ENCODE results near the gene ATE1. TPM values are rescaled to one million over a fixed set of nuclear protein-coding genes. Genes with fewer than 3 reads are reported as not detected.

Gene ATE1
- total RNA-seq, 1 experiment from 2014 or later: 39.2 TPM

DNA sequence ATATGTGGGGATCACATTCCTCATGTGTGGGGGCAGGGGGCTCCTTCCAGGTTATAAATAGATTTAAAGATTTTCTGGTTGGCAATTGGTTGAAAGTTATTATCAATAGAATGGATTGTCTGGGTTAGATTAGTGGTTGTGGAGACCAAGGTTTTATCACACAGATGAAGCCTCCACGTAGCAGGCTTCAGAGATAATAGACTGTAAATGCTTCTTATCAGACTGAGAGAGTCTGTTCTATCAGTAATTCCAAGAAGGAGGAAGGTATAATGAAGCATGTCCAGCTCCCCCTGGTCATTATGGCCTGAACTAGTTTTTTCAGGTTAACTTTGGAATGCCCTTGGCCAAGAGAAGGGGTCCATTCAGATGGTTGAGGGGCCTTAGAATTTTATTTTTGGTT lies 211.9 kb downstream of the ATE1 start (continued):
- TF ChIP-seq SP1 (IDR thresholded peaks at IDR 0.05; ENCODE audit: low read depth) (no peak), EZH2phosphoT487 (IDR thresholded peaks at IDR 0.05; ENCODE audit: borderline replicate concordance) (no peak), CBX3 (IDR thresholded peaks at IDR 0.05; ENCODE audit: low read depth) (no peak), RAD21 (IDR thresholded peaks at IDR 0.05; ENCODE audit: low read depth) (no peak), TCF7L2 (IDR thresholded peaks at IDR 0.05; ENCODE audit: borderline replicate concordance, extremely low read depth, insufficient read depth, insufficient read length) (no peak), POLR2A (IDR thresholded peaks at IDR 0.05; ENCODE audit: borderline replicate concordance, extremely low read depth, insufficient read depth, insufficient read length) (no peak)
- TF ChIP-seq, protein P1, sequence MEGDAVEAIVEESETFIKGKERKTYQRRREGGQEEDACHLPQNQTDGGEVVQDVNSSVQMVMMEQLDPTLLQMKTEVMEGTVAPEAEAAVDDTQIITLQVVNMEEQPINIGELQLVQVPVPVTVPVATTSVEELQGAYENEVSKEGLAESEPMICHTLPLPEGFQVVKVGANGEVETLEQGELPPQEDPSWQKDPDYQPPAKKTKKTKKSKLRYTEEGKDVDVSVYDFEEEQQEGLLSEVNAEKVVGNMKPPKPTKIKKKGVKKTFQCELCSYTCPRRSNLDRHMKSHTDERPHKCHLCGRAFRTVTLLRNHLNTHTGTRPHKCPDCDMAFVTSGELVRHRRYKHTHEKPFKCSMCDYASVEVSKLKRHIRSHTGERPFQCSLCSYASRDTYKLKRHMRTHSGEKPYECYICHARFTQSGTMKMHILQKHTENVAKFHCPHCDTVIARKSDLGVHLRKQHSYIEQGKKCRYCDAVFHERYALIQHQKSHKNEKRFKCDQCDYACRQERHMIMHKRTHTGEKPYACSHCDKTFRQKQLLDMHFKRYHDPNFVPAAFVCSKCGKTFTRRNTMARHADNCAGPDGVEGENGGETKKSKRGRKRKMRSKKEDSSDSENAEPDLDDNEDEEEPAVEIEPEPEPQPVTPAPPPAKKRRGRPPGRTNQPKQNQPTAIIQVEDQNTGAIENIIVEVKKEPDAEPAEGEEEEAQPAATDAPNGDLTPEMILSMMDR (IDR thresholded peaks at IDR 0.05 in 2 of 3, conservative IDR thresholded peaks at IDR 0.05 in 1 of 3; ENCODE audit: borderline replicate concordance in 1 of 3, insufficient read depth in 1 of 3, low read depth in 2 of 3, low read length in 2 of 3): no peak

DNA sequence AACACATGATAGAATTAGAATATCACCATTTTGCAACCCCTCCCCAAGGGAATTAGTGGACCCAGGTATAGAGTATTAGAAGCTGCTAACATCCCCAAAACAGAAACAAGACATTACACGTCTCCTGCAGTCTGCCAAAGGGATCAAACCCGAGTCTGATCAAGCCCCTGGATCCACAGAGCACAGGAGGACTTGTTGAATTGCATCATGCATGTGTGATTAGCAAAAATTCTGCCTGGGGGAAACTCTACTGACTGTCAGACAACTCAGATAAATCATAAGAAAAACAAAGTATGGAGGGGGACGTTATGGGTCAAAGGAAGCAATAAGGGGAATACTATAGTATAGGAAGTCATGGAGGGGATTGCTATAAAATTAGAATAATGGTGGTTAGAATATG lies 212.8 kb downstream of the ATE1 start:
- Histone ChIP-seq H4K20me1 (ENCODE audit: insufficient read depth) (no peaks in the 10 kb centered on the region), H3K27ac (ENCODE audit: low read depth, low read length) (no peak overlapping the region), H2AFZ (ENCODE audit: low read depth, low read length, poor library complexity, severe bottlenecking) (no peak overlapping the region), H3K9ac (ENCODE audit: low read length) (no peak overlapping the region), H3K9me2 (ENCODE audit: insufficient read depth) (no peaks in the 10 kb centered on the region), H3K9me3 (ENCODE audit: control insufficient read depth in 1 of 2, insufficient read depth in 1 of 2, low read depth in 1 of 2, low read length in 2 of 2) (no peaks in the 10 kb centered on the region), H3K4me1 (ENCODE audit: control insufficient read depth in 1 of 2, insufficient read depth in 2 of 2, low read length in 2 of 2) (no peaks in the 10 kb centered on the region), H3K79me2 (ENCODE audit: insufficient read depth, low read length) (no peaks in the 10 kb centered on the region), H3K36me3 (ENCODE audit: control insufficient read depth in 1 of 2, insufficient read depth in 2 of 2, low read length in 2 of 2) (no peaks in the 10 kb centered on the region), H3K4me2 (ENCODE audit: low read length) (no peak overlapping the region), H3K27me3 (ENCODE audit: insufficient read depth, low read length) (0 out of 2 replicates have a peak, but pooled peaks cover 4% of the 10 kb centered on the region), H3K4me3 (replicated peaks in 1 of 2; ENCODE audit: low read depth in 1 of 2, low read length in 2 of 2) (no peak overlapping the region)
- intact Hi-C loops (cut with micrococcal nuclease): no loop called here
- ChIA-PET POLR2A (no interaction called here), CTCF (no interaction called here), RAD21 (ENCODE audit: low non-redundant PET in 1 of 2, low total read pairs in 2 of 2, uncharacterized antibody in 2 of 2, unreplicated experiment in 2 of 2) (no interaction called here)
- TF ChIP-seq ZFX (IDR thresholded peaks at IDR 0.05) (no peak), ELF1 (IDR thresholded peaks at IDR 0.05; ENCODE audit: borderline replicate concordance, low read depth) (no peak), YY1 (IDR thresholded peaks at IDR 0.05; ENCODE audit: extremely low read depth, insufficient replicate concordance, low read depth, low read length) (no peak), CEBPB (IDR thresholded peaks at IDR 0.05; ENCODE audit: low read depth) (no peak), POLR2AphosphoS5 (IDR thresholded peaks at IDR 0.05; ENCODE audit: low read depth, low read length) (no peak), POLR2A (IDR thresholded peaks at IDR 0.05; ENCODE audit: borderline replicate concordance, extremely low read depth, insufficient read depth, insufficient read length) (no peak), EGR1 (IDR thresholded peaks at IDR 0.05; ENCODE audit: low read depth) (no peak)
- TF ChIP-seq, protein P2, sequence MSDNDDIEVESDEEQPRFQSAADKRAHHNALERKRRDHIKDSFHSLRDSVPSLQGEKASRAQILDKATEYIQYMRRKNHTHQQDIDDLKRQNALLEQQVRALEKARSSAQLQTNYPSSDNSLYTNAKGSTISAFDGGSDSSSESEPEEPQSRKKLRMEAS (IDR thresholded peaks at IDR 0.05): no peak
- TF ChIP-seq, protein P3, sequence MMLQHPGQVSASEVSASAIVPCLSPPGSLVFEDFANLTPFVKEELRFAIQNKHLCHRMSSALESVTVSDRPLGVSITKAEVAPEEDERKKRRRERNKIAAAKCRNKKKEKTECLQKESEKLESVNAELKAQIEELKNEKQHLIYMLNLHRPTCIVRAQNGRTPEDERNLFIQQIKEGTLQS (IDR thresholded peaks at IDR 0.05): no peak
- no TSS peak for BruUV-seq (replicated peaks)
- no peak for DNase-seq (ENCODE audit: low read depth, low spot score)
- no peak for ATAC-seq

Data from HCT116 (cell line).